ENCODE results near the gene RBL2. TPM values are rescaled to one million over a fixed set of nuclear protein-coding genes. Genes with fewer than 3 reads are reported as not detected.
A peak's percentile ranks its signal among the peaks of the same experiment; 100 is the strongest.

The RBL2 gene
- total and polyA plus RNA-seq, 8 donors = 27.6 to 60.6 (median 40.3) TPM

- DNase-seq (no peak), FAIRE-seq (no peak), ATAC-seq (no peak)
- TF ChIP-seq, protein P1, sequence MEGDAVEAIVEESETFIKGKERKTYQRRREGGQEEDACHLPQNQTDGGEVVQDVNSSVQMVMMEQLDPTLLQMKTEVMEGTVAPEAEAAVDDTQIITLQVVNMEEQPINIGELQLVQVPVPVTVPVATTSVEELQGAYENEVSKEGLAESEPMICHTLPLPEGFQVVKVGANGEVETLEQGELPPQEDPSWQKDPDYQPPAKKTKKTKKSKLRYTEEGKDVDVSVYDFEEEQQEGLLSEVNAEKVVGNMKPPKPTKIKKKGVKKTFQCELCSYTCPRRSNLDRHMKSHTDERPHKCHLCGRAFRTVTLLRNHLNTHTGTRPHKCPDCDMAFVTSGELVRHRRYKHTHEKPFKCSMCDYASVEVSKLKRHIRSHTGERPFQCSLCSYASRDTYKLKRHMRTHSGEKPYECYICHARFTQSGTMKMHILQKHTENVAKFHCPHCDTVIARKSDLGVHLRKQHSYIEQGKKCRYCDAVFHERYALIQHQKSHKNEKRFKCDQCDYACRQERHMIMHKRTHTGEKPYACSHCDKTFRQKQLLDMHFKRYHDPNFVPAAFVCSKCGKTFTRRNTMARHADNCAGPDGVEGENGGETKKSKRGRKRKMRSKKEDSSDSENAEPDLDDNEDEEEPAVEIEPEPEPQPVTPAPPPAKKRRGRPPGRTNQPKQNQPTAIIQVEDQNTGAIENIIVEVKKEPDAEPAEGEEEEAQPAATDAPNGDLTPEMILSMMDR (IDR thresholded peaks at IDR 0.05) = no peak
- H3K4me3 ChIP-seq = no peak overlapping the region
- no peaks in the 10 kb centered on the region for H3K27me3 ChIP-seq
- WGBS, 2 donors = 93% methylated on average over 4 of the region's 4 CpGs
- no peaks in the 10 kb centered on the region for H3K36me3 ChIP-seq
- H3K27ac ChIP-seq = no peak overlapping the region
- intact Hi-C loops (cut with DNase I) = no loop called here
- no peaks in the 10 kb centered on the region for H3K4me1 ChIP-seq
- H3K9me3 ChIP-seq = no peaks in the 10 kb centered on the region
Observed at GRCh38 chr16:53517851-53518250, 83.6 kb downstream of the RBL2 start.

- Histone ChIP-seq H3K36me3 (no peaks in the 10 kb centered on the region), H3K27me3 (no peaks in the 10 kb centered on the region), H3K27ac (peak overlapping the region in 2 of 4 donors; percentile 39 to 60), H3K4me3 (no peak overlapping the region), H3K9me3 (no peaks in the 10 kb centered on the region), H3K4me1 (no peaks in the 10 kb centered on the region)
- FAIRE-seq (no peak), DNase-seq (no peak), ATAC-seq (peak in 2 of 4 donors; percentile 35 to 41)
- TF ChIP-seq, protein P1 (IDR thresholded peaks at IDR 0.05) = no peak
- intact Hi-C loops (cut with DNase I) = no loop called here
- WGBS, 2 donors = 78 to 84% methylated on average over 19 of the region's 19 CpGs
Observed at GRCh38 chr16:53518550-53519416, 84.5 kb downstream of the RBL2 start.

DNA sequence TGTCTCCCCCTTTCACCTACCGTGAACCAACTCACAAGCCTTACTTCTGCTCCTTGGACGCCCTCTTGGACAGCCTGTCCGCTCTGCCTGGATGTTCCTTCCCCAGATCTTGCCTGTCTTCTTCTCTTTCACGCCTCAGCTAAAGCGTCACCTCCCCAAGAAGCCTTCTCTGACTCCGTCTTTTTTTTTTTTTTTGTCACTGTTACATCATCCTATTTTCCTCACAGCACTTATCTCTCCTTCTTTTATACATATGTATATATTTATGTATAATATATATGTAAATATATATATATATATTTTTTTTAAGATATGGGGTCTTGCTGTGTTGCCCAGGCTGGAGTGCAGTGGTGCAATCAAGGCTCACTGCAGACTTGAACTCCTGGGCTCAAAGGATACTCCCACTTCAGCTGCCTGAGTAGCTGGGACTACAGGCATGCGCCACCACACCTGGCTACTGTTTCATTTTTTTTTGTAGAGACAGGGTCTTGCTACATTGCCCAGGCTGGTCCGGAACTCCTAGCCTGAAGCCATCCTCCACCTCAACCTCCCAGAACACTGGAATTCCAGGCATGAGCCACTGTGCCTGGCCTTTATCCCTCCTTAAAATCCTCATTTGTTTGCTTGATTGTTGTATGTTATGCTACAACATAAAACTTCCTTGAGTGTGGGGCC is 85.3 kb downstream of the RBL2 start:
- WGBS, 2 donors = 80 to 88% methylated on average over 8 of the region's 8 CpGs
- no peak for ATAC-seq
- no peak for FAIRE-seq

DNA sequence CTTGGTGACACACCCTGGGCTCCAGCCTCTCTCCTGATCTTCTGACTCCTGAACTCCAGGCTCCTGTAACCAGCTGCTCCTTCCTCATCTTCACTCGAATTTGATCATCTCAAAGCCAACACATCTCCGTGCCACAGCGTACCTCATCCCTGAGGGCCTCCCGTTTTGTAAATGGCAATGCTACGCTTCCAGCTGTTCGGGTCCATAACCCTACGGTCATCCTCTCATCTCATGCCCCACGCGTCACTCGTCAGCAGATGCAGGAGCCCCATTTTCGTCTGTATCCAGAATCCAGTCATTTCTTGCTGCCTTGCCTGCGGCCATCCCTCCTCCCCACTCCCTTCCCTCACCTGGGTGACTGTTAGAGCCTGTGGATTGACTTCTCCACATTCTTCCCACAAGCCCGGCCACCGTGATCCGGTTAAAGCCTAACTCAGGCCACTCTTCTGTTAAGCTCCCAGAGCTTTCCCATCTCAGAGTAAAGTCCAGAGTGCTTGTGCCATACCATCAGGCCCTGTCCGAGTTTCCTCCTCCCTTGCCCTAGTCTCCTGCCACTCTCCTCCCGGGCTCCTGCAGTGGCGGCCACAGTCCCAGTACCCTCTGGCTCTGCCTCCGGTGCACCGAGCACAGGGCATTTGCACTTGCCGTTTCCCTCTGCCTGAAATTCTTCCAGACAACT is 89.0 kb downstream of the RBL2 start:
- ATAC-seq (no peak), DNase-seq (no peak), FAIRE-seq (no peak)
- TF ChIP-seq, protein P1 (IDR thresholded peaks at IDR 0.05) = no peak
- Histone ChIP-seq H3K36me3 (no peaks in the 10 kb centered on the region), H3K4me1 (no peaks in the 10 kb centered on the region), H3K9me3 (no peaks in the 10 kb centered on the region), H3K27ac (no peak overlapping the region), H3K27me3 (no peaks in the 10 kb centered on the region), H3K4me3 (no peak overlapping the region)
- WGBS, 2 donors = 93 to 94% methylated on average over 21 of the region's 21 CpGs
- intact Hi-C loops (cut with DNase I) = no loop called here

More for the DNA sequence above, 85.3 kb downstream of the RBL2 start:
- TF ChIP-seq, protein P1 (IDR thresholded peaks at IDR 0.05) = no peak
- Histone ChIP-seq H3K4me3 (no peak overlapping the region), H3K27me3 (no peaks in the 10 kb centered on the region), H3K9me3 (no peaks in the 10 kb centered on the region), H3K36me3 (no peaks in the 10 kb centered on the region), H3K27ac (peak overlapping the region in 2 of 4 donors; percentile 39 to 60), H3K4me1 (no peaks in the 10 kb centered on the region)
- no peak for DNase-seq
- intact Hi-C loops (cut with DNase I) = no loop called here
